Progenitor cell of endocrine pancreas (in vitro differentiated cells): ENCODE results near the gene DNAJB9. TPM values are rescaled to one million over a fixed set of nuclear protein-coding genes. Genes with fewer than 3 reads are reported as not detected.

Source experiments
- DNase-seq: peaks from one replicate; pipeline ENCODE4 v3.0.0; 2021; ENCODE audit warnings: low spot score; ENCODE audit not compliant: unreplicated experiment
- H3K27ac Mint-ChIP-seq: 2 replicates; pipeline ENCODE4 v1.8.0; 2021; ENCODE audit warnings: mild to moderate bottlenecking, moderate library complexity, mixed read lengths
- H3K27me3 Mint-ChIP-seq: 2 replicates; pipeline ENCODE4 v1.8.0; 2021; ENCODE audit warnings: mixed read lengths
- H3K36me3 Mint-ChIP-seq: 2 replicates; pipeline ENCODE4 v1.8.0; 2022; ENCODE audit warnings: mixed read lengths; ENCODE audit not compliant: insufficient read depth
- H3K4me1 Mint-ChIP-seq: 2 replicates; pipeline ENCODE4 v1.8.0; 2021; ENCODE audit warnings: low read depth, mixed read lengths
- H3K4me3 Mint-ChIP-seq: 2 replicates; pipeline ENCODE4 v1.8.0; 2021; ENCODE audit warnings: low read depth, mild to moderate bottlenecking, moderate library complexity, mixed read lengths
- H3K9me3 Mint-ChIP-seq: 2 replicates; pipeline ENCODE4 v1.8.0; 2021; ENCODE audit warnings: low read depth, mixed read lengths
- CTCF ChIP-seq: fragments of 200-600 bp; sonication (generic); IDR thresholded peaks from one replicate; pipeline ENCODE4 v1.5.0; 2021; ENCODE audit warnings: antibody characterized with exemption, mild to moderate bottlenecking; ENCODE audit not compliant: unreplicated experiment
- total RNA-seq: library from RNA; stranded (reverse); gene quantifications from 2 replicates; pipeline ENCODE4 v1.2.1, GENCODE V29; 2021

The DNAJB9 gene
- total RNA-seq, 1 donor from 2014 or later, result 19.5 TPM

- Mint-ChIP-seq H3K9me3 (peaks cover 12% of the 10 kb centered on the region), H3K27me3 (no peaks in the 10 kb centered on the region), H3K4me1 (peaks cover 13% of the 10 kb centered on the region), H3K36me3 (peaks cover 22% of the 10 kb centered on the region), H3K27ac (no peak overlapping the region), H3K4me3 (no peak overlapping the region)
- no peak for TF ChIP-seq CTCF
- DNase-seq, result no peak
Observed at GRCh38 chr7:108580298-108580697, 10.6 kb downstream of the DNAJB9 start.

DNA sequence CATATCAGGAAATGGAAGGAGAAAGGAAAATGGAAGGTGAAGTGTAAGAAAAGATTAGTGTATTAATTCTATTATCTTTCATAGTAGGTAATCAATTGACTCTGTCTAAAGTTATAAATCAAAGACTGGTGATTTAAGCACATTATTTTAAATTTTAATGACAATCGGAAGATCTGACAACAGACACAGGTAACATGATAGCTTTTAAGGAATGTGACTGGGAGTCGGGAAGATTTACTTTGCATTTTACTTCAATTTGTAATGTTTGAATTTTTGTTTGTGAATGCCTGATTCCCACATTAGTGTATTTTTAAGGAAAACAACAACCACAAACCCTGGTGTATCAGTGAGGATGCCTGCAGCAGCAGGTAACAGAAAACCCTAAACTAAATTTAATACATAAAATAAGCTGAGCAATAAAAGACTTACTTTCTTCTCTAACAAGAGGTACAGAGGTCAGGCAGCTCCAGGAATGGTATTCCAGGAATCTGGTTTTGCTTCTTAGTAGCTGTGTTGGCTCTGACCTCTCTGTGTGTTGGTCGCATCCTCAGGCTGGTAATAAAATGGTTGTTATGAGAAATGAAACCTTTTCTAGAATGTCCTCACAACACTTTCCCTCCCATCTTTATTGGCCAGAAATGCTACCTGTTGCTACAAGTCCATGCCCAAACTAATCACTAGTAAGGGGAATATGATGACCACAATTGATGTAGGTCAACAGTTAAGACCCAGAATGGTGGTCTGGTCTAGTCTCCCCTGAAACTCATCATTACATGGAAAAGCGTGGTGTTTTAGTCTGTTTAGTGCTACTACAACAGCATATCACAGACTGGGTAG, 12.2 kb downstream of the DNAJB9 start:
- DNase-seq, result no peak
- TF ChIP-seq CTCF, result no peak
- Mint-ChIP-seq H3K4me3 (no peak overlapping the region), H3K36me3 (peaks cover 17% of the 10 kb centered on the region), H3K9me3 (peaks cover 12% of the 10 kb centered on the region), H3K27ac (peak overlapping the region; percentile 85), H3K4me1 (peaks cover 13% of the 10 kb centered on the region), H3K27me3 (peaks cover 11% of the 10 kb centered on the region)

- peaks cover 20% of the 10 kb centered on the region for H3K27me3 Mint-ChIP-seq
- peaks cover 13% of the 10 kb centered on the region for H3K4me1 Mint-ChIP-seq
- no peak overlapping the region for H3K27ac Mint-ChIP-seq
- peaks cover 8% of the 10 kb centered on the region for H3K36me3 Mint-ChIP-seq
- no peak for DNase-seq
- peaks cover 8% of the 10 kb centered on the region for H3K9me3 Mint-ChIP-seq
- TF ChIP-seq CTCF, result no peak
- no peak overlapping the region for H3K4me3 Mint-ChIP-seq
Observed at GRCh38 chr7:108584211-108584610, 14.5 kb downstream of the DNAJB9 start.

GRCh38 chr7:108585843-108586242, 16.2 kb downstream of the DNAJB9 start:
- Mint-ChIP-seq H3K4me1 (peaks cover 13% of the 10 kb centered on the region), H3K27ac (no peak overlapping the region), H3K27me3 (peaks cover 30% of the 10 kb centered on the region), H3K36me3 (peaks cover 1% of the 10 kb centered on the region), H3K4me3 (no peak overlapping the region), H3K9me3 (peaks cover 3% of the 10 kb centered on the region)
- DNase-seq, result no peak
- TF ChIP-seq CTCF, result no peak

DNA sequence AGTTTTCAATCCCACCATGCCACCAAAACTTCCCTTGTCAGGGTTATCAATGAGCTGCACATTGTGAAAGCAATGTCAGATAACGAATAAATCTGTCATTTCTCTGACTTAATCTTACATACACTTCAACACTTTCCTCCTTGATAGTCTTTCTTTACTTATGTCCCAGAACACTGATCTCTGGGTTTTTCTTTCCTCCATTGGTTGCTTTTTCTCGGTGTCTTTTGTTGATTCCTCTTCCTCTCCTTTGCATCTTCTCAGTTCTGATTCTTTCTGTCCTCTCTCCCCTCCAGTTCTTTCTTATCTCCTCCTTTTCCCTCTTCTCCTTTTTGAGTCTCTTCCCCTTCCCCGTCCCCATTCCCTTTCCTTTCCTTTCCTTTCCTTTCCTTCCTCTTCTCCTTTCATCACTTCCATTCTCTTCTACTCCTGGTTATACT, 16.6 kb downstream of the DNAJB9 start:
- Mint-ChIP-seq H3K27ac (no peak overlapping the region), H3K27me3 (peaks cover 31% of the 10 kb centered on the region), H3K4me3 (no peak overlapping the region), H3K9me3 (peaks cover 3% of the 10 kb centered on the region), H3K36me3 (no peaks in the 10 kb centered on the region), H3K4me1 (peaks cover 11% of the 10 kb centered on the region)
- no peak for DNase-seq
- no peak for TF ChIP-seq CTCF
